HCT116 (cell line): ENCODE measurements around the gene TTC23. TPM values are rescaled to one million over a fixed set of nuclear protein-coding genes. Genes with fewer than 3 reads are reported as not detected.

Experiments
- ATAC-seq: fragments of 200-7000 bp; cut with Tn5 transposase; 2 replicates; pipeline ENCODE4 v1.9.1; 2020; ENCODE audit warnings: mild to moderate bottlenecking, moderate library complexity
- BruUV-seq: library from RNA; stranded (reverse); fragments of 400-500 nt; replicated peaks from 2 replicates; lab custom pipeline; 2021; lab: Mats Ljungman, UMichigan
- CTCF ChIA-PET: fragments of 300-600 bp; sonication (Branson Sonifier 250); formaldehyde crosslinking; loops from one replicate; lab custom pipeline; 2021; ENCODE audit warnings: antibody characterized with exemption; lab: Charles Lee
- POLR2A ChIA-PET: fragments of 300-600, 350-600 bp; sonication (Branson Sonifier 250); formaldehyde crosslinking; loops from one replicate; lab custom pipeline; 2021; ENCODE audit warnings: antibody characterized with exemption; lab: Charles Lee
- RAD21 ChIA-PET, 2 experiments: fragments of 300-600 bp; sonication (Branson Sonifier 250); formaldehyde crosslinking; loops; one replicate each; lab custom pipeline; 2023; ENCODE audit warnings: low total read pairs in 2 of 2; ENCODE audit not compliant: uncharacterized antibody in 2 of 2, unreplicated experiment in 2 of 2, low non-redundant PET in 1 of 2; lab: Charles Lee
- DNase-seq: peaks from one replicate; pipeline ENCODE4 v3.0.0-alpha.2; 2010; ENCODE audit warnings: low read depth, low spot score
- H2AFZ ChIP-seq: fragments of 200-600 bp; shearing (Covaris generic), sonication (generic); 2 replicates; pipeline ENCODE4 v1.6.1; 2017; ENCODE audit warnings: low read depth, mixed run types, mixed read lengths, antibody characterized with exemption, low read length; ENCODE audit not compliant: poor library complexity, severe bottlenecking
- H3K27ac ChIP-seq: 2 replicates; pipeline ENCODE4 v1.5.1; 2012; ENCODE audit warnings: low read depth, low read length
- H3K27me3 ChIP-seq: fragments of 200-600 bp; sonication (generic); 2 replicates; pipeline ENCODE4 v1.6.1; 2016; ENCODE audit warnings: mixed run types, low read length, mixed read lengths; ENCODE audit not compliant: insufficient read depth
- H3K36me3 ChIP-seq, 2 experiments: fragments of 200-500 bp in 1 of 2; fragments of 200-600 bp in 1 of 2; sonication (Bioruptor generic) in 1 of 2; sonication (generic) in 1 of 2; 2 replicates each; pipeline versions ENCODE4 v1.5.1 to v1.6.1; 2014 to 2016; ENCODE audit warnings: low read length in 2 of 2, inconsistent platforms in 1 of 2, mixed read lengths in 1 of 2, mixed run types in 1 of 2; ENCODE audit not compliant: insufficient read depth in 2 of 2, control insufficient read depth in 1 of 2
- H3K4me1 ChIP-seq, 2 experiments: fragments of 200-600 bp in 1 of 2; sonication (generic) in 1 of 2; 2 replicates each; pipeline versions ENCODE4 v1.5.1 to v1.6.1; 2012 to 2017; ENCODE audit warnings: low read length in 2 of 2, inconsistent platforms in 1 of 2, mild to moderate bottlenecking in 1 of 2, mixed read lengths in 1 of 2, mixed run types in 1 of 2, moderate library complexity in 1 of 2; ENCODE audit not compliant: insufficient read depth in 2 of 2, control insufficient read depth in 1 of 2
- H3K4me2 ChIP-seq: fragments of 200-600 bp; sonication (generic); 2 replicates; pipeline ENCODE4 v1.6.1; 2017; ENCODE audit warnings: mixed run types, low read length, mixed read lengths
- H3K4me3 ChIP-seq, 2 experiments: fragments of 200-600 bp in 1 of 2; sonication (generic) in 1 of 2; replicated peaks in 1 of 2; 2 replicates each; pipeline ENCODE4 v1.5.1; 2011 to 2016; ENCODE audit warnings: low read length in 2 of 2, control low read depth in 1 of 2, low read depth in 1 of 2, mild to moderate bottlenecking in 1 of 2, mixed read lengths in 1 of 2, mixed run types in 1 of 2
- H3K79me2 ChIP-seq: fragments of 200-600 bp; sonication (generic); 2 replicates; pipeline ENCODE4 v1.6.1; 2017; ENCODE audit warnings: mild to moderate bottlenecking, mixed run types, low read length, moderate library complexity, mixed read lengths; ENCODE audit not compliant: insufficient read depth
- H3K9ac ChIP-seq: fragments of 200-600 bp; sonication (generic); 2 replicates; pipeline ENCODE4 v1.6.1; 2016; ENCODE audit warnings: low read length, mixed read lengths
- H3K9me2 ChIP-seq: fragments of 200-600 bp; sonication (generic), shearing (Covaris generic); 2 replicates; pipeline ENCODE4 v1.6.1; 2017; ENCODE audit warnings: mixed run types, mild to moderate bottlenecking, moderate library complexity; ENCODE audit not compliant: insufficient read depth
- H3K9me3 ChIP-seq, 2 experiments: fragments of 200-500 bp in 1 of 2; fragments of 200-600 bp in 1 of 2; sonication (Bioruptor generic) in 1 of 2; sonication (generic) in 1 of 2; 2 replicates each; pipeline ENCODE4 v1.6.1; 2014 to 2017; ENCODE audit warnings: low read length in 2 of 2, mixed read lengths in 2 of 2, inconsistent platforms in 1 of 2, low read depth in 1 of 2, mild to moderate bottlenecking in 1 of 2, mixed run types in 1 of 2, moderate library complexity in 1 of 2; ENCODE audit not compliant: control insufficient read depth in 1 of 2, insufficient read depth in 1 of 2
- H4K20me1 ChIP-seq: fragments of 200-600 bp; sonication (generic), shearing (Covaris generic); 2 replicates; pipeline ENCODE4 v1.6.1; 2017; ENCODE audit warnings: mixed run types, mild to moderate bottlenecking, moderate library complexity; ENCODE audit not compliant: insufficient read depth
- CBX3 ChIP-seq: IDR thresholded peaks from 2 replicates; pipeline ENCODE4 v1.6.1; 2012; ENCODE audit warnings: low read depth
- CEBPB ChIP-seq: IDR thresholded peaks from 2 replicates; pipeline ENCODE4 v1.6.1; 2012; ENCODE audit warnings: low read depth
- FOSL1 ChIP-seq: IDR thresholded peaks from 2 replicates; pipeline ENCODE4 v1.6.1; 2012; ENCODE audit warnings: low read depth
- JUND ChIP-seq: IDR thresholded peaks from 2 replicates; pipeline ENCODE4 v1.6.1; 2012
- POLR2AphosphoS5 ChIP-seq: IDR thresholded peaks from 2 replicates; pipeline ENCODE4 v1.6.1; 2011; ENCODE audit warnings: mild to moderate bottlenecking, low read depth, low read length, moderate library complexity
- RAD21 ChIP-seq: IDR thresholded peaks from 2 replicates; pipeline ENCODE4 v1.6.1; 2012; ENCODE audit warnings: low read depth, mild to moderate bottlenecking
- SIN3A ChIP-seq: IDR thresholded peaks from 2 replicates; pipeline ENCODE4 v1.6.1; 2012; ENCODE audit warnings: low read depth
- SP1 ChIP-seq: IDR thresholded peaks from 2 replicates; pipeline ENCODE4 v1.6.1; 2012; ENCODE audit warnings: low read depth
- SRF ChIP-seq: IDR thresholded peaks from 2 replicates; pipeline ENCODE4 v1.6.1; 2012; ENCODE audit warnings: low read depth
- TCF7L2 ChIP-seq: IDR thresholded peaks from 2 replicates; pipeline ENCODE4 v1.7.0; 2011; ENCODE audit warnings: borderline replicate concordance, inconsistent platforms; ENCODE audit not compliant: insufficient read depth, insufficient read length; ENCODE audit errors: extremely low read depth
- ZBTB33 ChIP-seq: IDR thresholded peaks from 2 replicates; pipeline ENCODE4 v1.6.1; 2011; ENCODE audit warnings: mild to moderate bottlenecking, low read length, moderate library complexity; ENCODE audit not compliant: insufficient replicate concordance; ENCODE audit errors: extremely low read depth
- ZNF274 ChIP-seq: fragments of 200-500 bp; sonication (Bioruptor generic); IDR thresholded peaks from 2 replicates; pipeline ENCODE4 v1.6.1; 2014; ENCODE audit warnings: mild to moderate bottlenecking, low read depth, low read length, inconsistent platforms
- intact Hi-C: fragments of 100-400 bp; cut with micrococcal nuclease; formaldehyde crosslinking; loops from 2 replicates; pipeline ENCODE4 v1.10.0; 2022
- total RNA-seq: library from RNA; stranded (reverse); gene quantifications from one replicate; pipeline ENCODE4 v1.2.1, GENCODE V29; 2021; ENCODE audit not compliant: unreplicated experiment

TTC23 gene
- total RNA-seq, 1 experiment from 2014 or later = 10.2 TPM

- TF ChIP-seq RAD21 (no peak), TCF7L2 (no peak), ZNF274 (no peak)
Observed at GRCh38 chr15:99209326-99209725, 40.1 kb downstream of the TTC23 start (continued).

- no peak overlapping the region for H3K27ac ChIP-seq
Observed at GRCh38 chr15:99207672-99208071, 41.7 kb downstream of the TTC23 start.

GRCh38 chr15:99202176-99202552 lies 47.2 kb downstream of the TTC23 start:
- 0 out of 2 replicates have a peak overlapping the region, but pooled peaks have one; percentile 19 for H3K27ac ChIP-seq
- no peaks in the 10 kb centered on the region for H4K20me1 ChIP-seq
- ChIA-PET POLR2A (no interaction called here), CTCF (no interaction called here), RAD21 (no interaction called here)
- DNase-seq = no peak
- peaks cover 0 to 6% of the 10 kb centered on the region in 2 experiments; a peak in 1 of 4 replicates for H3K4me1 ChIP-seq
- H3K9me2 ChIP-seq = no peaks in the 10 kb centered on the region
- BruUV-seq = no TSS peak
- H3K36me3 ChIP-seq = no peaks in the 10 kb centered on the region
- no peak overlapping the region for H3K4me3 ChIP-seq
- no peak overlapping the region for H2AFZ ChIP-seq
- ATAC-seq = no peak
- intact Hi-C loops = no loop called here
- TF ChIP-seq SRF = no peak
- TF ChIP-seq JUND = no peak
- TF ChIP-seq CEBPB = no peak
- no peak for TF ChIP-seq ZNF274
- TF ChIP-seq ZBTB33 = no peak
- TF ChIP-seq RAD21 = no peak
- TF ChIP-seq FOSL1 = no peak
- no peak for TF ChIP-seq SIN3A
- TF ChIP-seq POLR2AphosphoS5 = no peak
- H3K79me2 ChIP-seq = no peaks in the 10 kb centered on the region
- no peaks in the 10 kb centered on the region for H3K9me3 ChIP-seq
- no peaks in the 10 kb centered on the region for H3K27me3 ChIP-seq
- no peak overlapping the region for H3K4me2 ChIP-seq
- H3K9ac ChIP-seq = no peak overlapping the region

More at GRCh38 chr15:99207672-99208071, 41.7 kb downstream of the TTC23 start:
- Histone ChIP-seq H3K79me2 (no peaks in the 10 kb centered on the region), H3K9me3 (no peaks in the 10 kb centered on the region), H3K4me3 (no peak overlapping the region), H3K9ac (no peak overlapping the region), H3K4me2 (no peak overlapping the region), H3K36me3 (no peaks in the 10 kb centered on the region), H3K27me3 (no peaks in the 10 kb centered on the region), H3K9me2 (no peaks in the 10 kb centered on the region)
- POLR2A ChIA-PET = no interaction called here
- intact Hi-C loops = no loop called here
- no peak for DNase-seq
- ATAC-seq = no peak
- TF ChIP-seq SP1 = no peak
- no peak for TF ChIP-seq POLR2AphosphoS5
- no peak for TF ChIP-seq CBX3
- no peak for TF ChIP-seq SRF
- TF ChIP-seq, all 23 proteins: peak for 0
- Histone ChIP-seq H3K4me1 (no peaks in the 10 kb centered on the region), H4K20me1 (no peaks in the 10 kb centered on the region), H2AFZ (no peak overlapping the region)
- RAD21 ChIA-PET = no interaction called here
- BruUV-seq = no TSS peak
- CTCF ChIA-PET = no interaction called here
